Loucy (cell line): ENCODE data around the gene ABHD2.

Experiments
- CTCF ChIP-seq: fragments of 200-600 bp; sonication (generic); conservative IDR thresholded peaks from 2 replicates; pipeline ENCODE4 v1.5.1; 2014; ENCODE audit warnings: mild to moderate bottlenecking, antibody characterized with exemption, low read length
- EZH2phosphoT487 ChIP-seq: fragments of 200-600 bp; IDR thresholded peaks from 2 replicates; pipeline ENCODE4 v1.6.1; 2018; ENCODE audit warnings: antibody characterized with exemption, mild to moderate bottlenecking, moderate library complexity, borderline replicate concordance

GRCh38 chr15:89051875-89052274 is 36.4 kb upstream of the ABHD2 start:
- TF ChIP-seq CTCF = no peak
- TF ChIP-seq EZH2phosphoT487 = no peak
